GM12874 (cell line): ENCODE results near the gene GANC.

Source experiments
- CTCF ChIP-seq: IDR thresholded peaks from 2 replicates; pipeline ENCODE4 v1.5.1; 2011; ENCODE audit warnings: low read depth, mild to moderate bottlenecking, control low read depth, low read length, moderate library complexity; ENCODE audit not compliant: insufficient read depth

Gene GANC

DNA sequence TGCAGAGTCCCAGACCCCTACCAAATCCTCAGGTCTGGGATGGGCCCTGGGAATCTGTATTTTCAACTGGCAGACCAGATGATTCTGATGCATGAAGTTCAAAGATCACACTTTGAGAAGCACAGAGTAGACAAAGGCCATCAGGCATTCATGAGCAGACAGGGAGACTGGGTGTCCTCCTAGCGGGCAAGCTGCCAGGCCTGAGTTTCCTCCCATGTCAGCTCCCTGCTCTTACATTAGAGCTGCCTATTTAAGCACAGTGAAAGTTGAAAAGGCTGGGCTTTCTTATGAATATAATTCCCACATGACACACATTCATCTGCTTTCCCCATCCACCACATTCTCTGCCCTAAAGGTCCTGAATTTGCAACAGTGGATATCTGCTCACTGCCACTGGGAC, 100.3 kb downstream of the GANC start:
- TF ChIP-seq CTCF = no peak

- TF ChIP-seq CTCF = no peak
Observed at GRCh38 chr15:42373936-42374335, 100.9 kb downstream of the GANC start.

GRCh38 chr15:42374810-42375209, 101.8 kb downstream of the GANC start:
- TF ChIP-seq CTCF = no peak

DNA sequence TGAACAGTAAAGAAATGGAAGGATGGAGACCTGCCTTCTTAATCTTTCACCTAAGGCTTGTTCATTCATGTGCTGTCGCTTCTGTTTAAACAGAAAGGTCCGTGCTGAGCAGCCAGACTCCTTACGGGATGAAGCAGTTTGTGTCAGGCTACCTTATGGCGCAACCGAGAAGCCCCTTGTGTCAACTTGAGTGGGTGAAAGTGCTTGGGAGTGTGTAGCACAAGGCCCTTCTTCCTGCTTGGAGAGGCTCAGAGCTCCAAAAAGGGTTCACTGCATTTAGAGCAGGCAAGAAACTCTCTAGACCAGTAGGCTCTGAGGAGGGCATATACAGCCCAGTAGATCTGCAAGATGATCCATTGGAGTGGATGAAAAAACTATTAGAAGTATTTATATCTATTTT, 102.3 kb downstream of the GANC start:
- TF ChIP-seq CTCF = no peak

- TF ChIP-seq CTCF = no peak
Observed at GRCh38 chr15:42375941-42376340, 102.9 kb downstream of the GANC start.

DNA sequence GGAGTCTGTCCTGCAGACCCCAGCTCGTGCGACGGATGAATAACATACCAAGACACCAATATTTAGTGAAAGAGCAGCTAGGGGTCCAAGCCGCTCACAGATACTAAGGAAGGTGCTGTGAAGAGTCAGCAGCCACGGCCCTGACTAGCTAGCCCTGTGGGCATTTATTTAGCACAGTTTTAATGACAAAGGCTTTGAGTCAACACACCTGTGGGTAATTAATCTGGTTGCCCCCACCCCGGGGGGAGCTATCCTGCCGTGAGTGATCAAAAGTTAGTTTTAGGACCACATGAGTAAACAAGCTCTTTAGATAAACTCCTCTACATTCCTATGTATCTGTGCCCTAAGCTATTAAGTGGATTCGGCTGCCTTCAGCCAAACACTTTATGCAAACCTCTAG, 105.0 kb downstream of the GANC start:
- no peak for TF ChIP-seq CTCF

GRCh38 chr15:42384597-42384996, 111.6 kb downstream of the GANC start:
- TF ChIP-seq CTCF = no peak

DNA sequence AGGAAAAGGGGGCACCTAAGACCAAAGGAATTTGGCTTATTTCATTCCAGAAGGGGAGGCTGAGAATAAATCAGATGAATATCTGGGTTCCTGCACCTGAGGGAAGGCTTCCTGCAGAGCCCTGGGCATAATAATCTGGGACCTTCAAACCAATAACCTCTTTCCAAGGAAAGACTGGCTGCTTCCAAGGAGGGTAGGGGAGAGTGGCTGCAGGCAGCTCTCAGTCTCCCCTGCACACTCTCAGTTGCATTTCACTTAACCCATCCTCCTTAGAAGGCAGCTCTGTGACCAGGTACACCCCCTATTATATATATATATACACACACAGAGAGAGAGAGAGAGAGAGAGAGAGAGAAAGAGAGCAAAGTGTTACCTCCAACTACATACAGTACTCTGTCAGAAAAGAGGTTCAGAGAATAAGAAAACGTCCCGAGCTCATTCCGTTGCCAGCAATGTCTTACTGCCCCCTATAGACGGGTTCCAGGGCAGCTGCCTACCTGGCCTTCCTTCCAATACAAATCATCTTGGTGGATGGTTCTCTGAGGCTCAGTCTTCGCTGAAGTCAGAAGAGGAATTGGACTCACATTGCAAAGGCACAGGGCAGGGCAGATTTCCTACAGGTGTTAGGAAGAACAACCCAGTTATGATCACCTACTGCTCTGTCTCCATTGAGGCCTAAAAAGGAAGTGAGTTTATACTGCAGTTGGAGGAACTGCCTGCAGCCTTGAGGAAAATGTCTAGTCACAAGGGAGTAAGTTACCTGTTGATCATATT, 112.4 kb downstream of the GANC start:
- peak; percentile 71 for TF ChIP-seq CTCF
